HAP-1 (cell line): ENCODE measurements around the gene PRKAR2B.

ENCODE experiments used
- DNase-seq, 2 experiments: peaks; one replicate each; pipeline ENCODE4 v3.0.0-alpha.2; 2016 to 2020; ENCODE audit warnings: low spot score in 2 of 2
- H3K27me3 ChIP-seq: fragments of 250-450 bp; sonication (Bioruptor Pico); 2 replicates; pipeline ENCODE4 v1.5.1; 2020; ENCODE audit warnings: low read depth, mild to moderate bottlenecking, moderate library complexity
- H3K36me3 ChIP-seq: fragments of 250-450 bp; sonication (Bioruptor Pico); replicated peaks from 2 replicates; pipeline ENCODE4 v1.5.1; 2020; ENCODE audit warnings: mild to moderate bottlenecking
- H3K4me1 ChIP-seq: fragments of 250-450 bp; sonication (Bioruptor Pico); 2 replicates; pipeline ENCODE4 v1.5.1; 2020; ENCODE audit warnings: mild to moderate bottlenecking
- H3K4me3 ChIP-seq: fragments of 250-450 bp; sonication (Bioruptor Pico); 2 replicates; pipeline ENCODE4 v1.5.1; 2020; ENCODE audit warnings: mild to moderate bottlenecking, moderate library complexity
- H3K9me3 ChIP-seq: fragments of 250-450 bp; sonication (Bioruptor Pico); 2 replicates; pipeline ENCODE4 v1.5.1; 2020; ENCODE audit warnings: mild to moderate bottlenecking, moderate library complexity
- in situ Hi-C: fragments of 300-500 bp; cut with MboI; formaldehyde crosslinking; loops from 3 replicates; pipeline ENCODE4 v1.14.3; 2020; ENCODE audit warnings: low sequenced_read_pairs, inconsistent platforms, mixed read lengths

PRKAR2B gene

DNA sequence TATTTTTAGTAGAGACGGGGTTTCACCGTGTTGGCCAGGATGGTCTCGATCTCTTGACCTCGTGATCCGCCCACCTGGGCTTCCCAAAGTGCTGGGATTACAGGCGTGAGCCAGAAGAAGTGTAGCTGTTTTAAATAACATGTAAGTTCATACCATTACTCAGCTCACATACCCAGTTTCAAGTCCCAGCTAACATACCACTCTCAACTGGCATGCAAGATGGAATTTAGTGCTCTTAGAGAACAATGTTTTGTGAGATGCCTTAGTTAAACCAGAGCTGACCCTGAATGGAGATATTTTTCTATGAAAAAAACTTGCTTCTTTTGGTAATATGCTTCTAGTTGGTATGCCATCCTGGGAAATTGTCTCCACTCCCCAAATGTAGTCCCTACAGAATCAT lies 161.6 kb downstream of the PRKAR2B start:
- no peaks in the 10 kb centered on the region for H3K4me1 ChIP-seq
- in situ Hi-C loops = no loop called here
- H3K9me3 ChIP-seq = no peaks in the 10 kb centered on the region
- no peaks in the 10 kb centered on the region for H3K27me3 ChIP-seq
- no peak for DNase-seq
- no peak overlapping the region for H3K4me3 ChIP-seq
- H3K36me3 ChIP-seq = peaks cover 4% of the 10 kb centered on the region; the same call in 1 of the 2 replicates

DNA sequence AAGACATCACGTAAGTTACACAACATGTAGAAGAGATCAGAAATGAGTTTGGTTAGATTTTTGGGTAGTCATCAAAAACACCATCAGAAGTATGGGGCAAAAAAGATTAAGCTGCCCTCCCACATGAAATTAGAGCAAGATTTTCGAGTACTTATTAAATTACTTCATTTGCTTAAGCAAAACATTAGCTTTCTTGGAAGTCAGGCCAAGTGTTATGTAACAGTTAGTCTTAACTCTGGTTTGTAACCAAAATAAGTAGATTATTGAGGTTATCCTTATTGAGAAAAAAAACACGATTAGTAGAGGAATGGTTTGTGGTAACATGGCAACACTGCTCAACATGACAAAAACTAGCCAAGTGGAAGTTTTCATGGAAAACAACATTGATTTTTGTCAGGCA lies 162.2 kb downstream of the PRKAR2B start:
- Histone ChIP-seq H3K4me3 (no peak overlapping the region), H3K4me1 (no peaks in the 10 kb centered on the region), H3K9me3 (no peaks in the 10 kb centered on the region), H3K27me3 (no peaks in the 10 kb centered on the region), H3K36me3 (peaks cover 4% of the 10 kb centered on the region; the same call in 1 of the 2 replicates)
- in situ Hi-C loops = no loop called here
- DNase-seq = no peak

DNA sequence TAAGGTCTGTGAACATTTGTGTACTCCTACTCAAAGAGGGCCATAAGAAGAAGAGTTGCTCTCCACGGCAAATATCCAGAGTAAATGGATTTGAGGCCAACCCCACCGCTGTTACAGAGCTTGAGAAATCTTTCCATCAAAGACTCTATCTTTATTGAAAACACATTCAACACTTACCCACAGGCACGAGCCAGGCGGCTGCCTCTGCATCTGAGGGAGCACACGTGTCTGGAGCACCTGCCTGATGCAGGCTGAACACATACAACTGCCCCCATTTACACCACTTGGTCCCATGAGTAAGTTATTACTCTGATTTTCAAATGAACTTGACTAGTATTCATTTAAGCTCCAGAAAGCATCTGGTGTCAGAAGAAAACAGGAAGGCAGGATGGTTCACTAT lies 163.0 kb downstream of the PRKAR2B start:
- in situ Hi-C loops = no loop called here
- Histone ChIP-seq H3K4me1 (no peaks in the 10 kb centered on the region), H3K27me3 (no peaks in the 10 kb centered on the region), H3K36me3 (no peaks in the 10 kb centered on the region; the same call in 1 of the 2 replicates), H3K4me3 (no peak overlapping the region), H3K9me3 (no peaks in the 10 kb centered on the region)
- DNase-seq = no peak

DNA sequence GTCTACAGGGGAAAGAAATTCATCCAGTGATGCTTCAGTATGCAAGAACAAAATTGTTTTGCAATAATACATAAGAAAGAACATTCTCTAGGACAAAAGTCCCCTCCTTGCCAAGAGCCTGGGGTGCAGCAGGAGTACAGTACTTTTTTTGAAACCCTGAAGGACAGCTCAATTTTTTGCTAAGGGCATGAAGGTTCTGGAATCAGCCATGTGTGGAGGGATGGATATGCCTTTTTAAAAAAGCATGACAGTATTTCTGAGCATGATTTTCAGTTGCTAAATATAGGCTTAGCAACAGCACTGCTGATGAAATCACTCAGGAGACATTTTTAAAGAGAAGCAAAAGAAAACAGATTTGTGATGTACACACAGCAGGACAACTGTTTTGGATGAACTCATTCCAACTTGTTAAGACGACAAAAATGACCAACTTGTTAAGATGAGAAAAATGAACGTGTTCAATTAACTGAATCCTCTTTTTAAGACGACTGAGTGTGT lies 163.6 kb downstream of the PRKAR2B start:
- in situ Hi-C loops = no loop called here
- DNase-seq = no peak
- Histone ChIP-seq H3K9me3 (no peaks in the 10 kb centered on the region), H3K27me3 (no peaks in the 10 kb centered on the region), H3K4me3 (no peak overlapping the region), H3K4me1 (no peaks in the 10 kb centered on the region), H3K36me3 (no peaks in the 10 kb centered on the region; the same call in 1 of the 2 replicates)

DNA sequence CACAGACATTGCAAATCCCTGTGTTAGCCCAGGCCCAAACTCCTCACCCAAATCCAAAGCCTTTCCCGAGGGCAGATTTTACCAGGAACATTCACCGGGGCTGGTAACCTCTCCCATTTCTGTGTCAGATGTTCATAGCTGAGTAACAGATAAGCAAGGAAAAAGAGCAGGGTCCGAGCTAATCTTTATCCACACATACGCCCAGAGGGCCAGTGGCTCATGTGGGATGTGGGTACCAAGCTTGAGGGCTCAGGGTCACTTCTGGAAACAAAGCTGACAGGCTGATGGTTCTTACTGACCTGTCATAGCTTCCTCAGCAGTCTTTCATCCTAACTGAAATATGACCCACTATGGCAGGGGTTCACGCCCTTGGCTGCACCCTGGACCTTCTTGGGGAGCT lies 164.1 kb downstream of the PRKAR2B start:
- Histone ChIP-seq H3K4me3 (no peak overlapping the region), H3K27me3 (no peaks in the 10 kb centered on the region), H3K9me3 (no peaks in the 10 kb centered on the region), H3K36me3 (no peaks in the 10 kb centered on the region; the same call in 1 of the 2 replicates), H3K4me1 (no peaks in the 10 kb centered on the region)
- DNase-seq = no peak
- in situ Hi-C loops = no loop called here

DNA sequence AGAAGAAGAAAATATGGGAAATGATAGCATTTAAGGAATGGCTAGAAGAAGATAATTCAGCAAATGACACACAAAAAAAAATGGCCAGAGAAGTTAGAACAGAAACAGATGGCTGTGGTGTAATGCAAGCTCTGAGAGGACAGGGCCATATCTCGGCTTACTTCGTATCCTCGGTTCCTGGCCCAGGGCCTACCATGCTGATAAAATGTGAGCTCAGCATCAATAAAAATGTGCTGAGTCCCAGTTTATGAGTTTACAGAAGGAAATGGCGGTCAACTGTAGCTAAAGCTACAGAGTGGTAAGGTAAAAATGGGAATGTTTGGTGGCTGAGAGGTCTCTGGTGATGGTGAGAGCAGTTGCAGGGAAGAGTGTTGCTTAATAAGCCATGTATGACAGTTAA lies 165.1 kb downstream of the PRKAR2B start:
- no peaks in the 10 kb centered on the region; the same call in 1 of the 2 replicates for H3K36me3 ChIP-seq
- in situ Hi-C loops = no loop called here
- no peaks in the 10 kb centered on the region for H3K4me1 ChIP-seq
- H3K27me3 ChIP-seq = no peaks in the 10 kb centered on the region
- H3K4me3 ChIP-seq = no peak overlapping the region
- no peaks in the 10 kb centered on the region for H3K9me3 ChIP-seq
- DNase-seq = no peak

DNA sequence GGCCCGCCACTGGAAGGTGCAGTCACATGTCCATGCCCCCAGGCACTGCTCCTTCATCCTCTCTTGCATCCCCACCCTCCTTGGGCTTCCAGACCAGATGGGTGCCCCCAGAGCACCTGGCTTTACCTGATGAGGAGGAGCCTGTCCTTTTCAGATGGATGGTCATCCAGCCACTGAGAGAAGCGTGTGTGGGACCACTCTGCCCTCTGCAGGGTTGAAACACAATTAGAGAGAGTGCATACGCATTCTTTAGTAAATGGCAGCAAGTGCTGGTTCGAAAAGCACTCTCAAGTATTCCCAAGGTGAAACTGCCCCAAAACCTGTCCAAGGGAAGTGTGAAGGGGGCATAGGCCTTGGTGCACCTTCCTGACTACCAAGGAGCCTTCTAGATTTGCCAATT lies 165.9 kb downstream of the PRKAR2B start:
- H3K9me3 ChIP-seq = no peaks in the 10 kb centered on the region
- in situ Hi-C loops = no loop called here
- H3K36me3 ChIP-seq = no peaks in the 10 kb centered on the region; the same call in 1 of the 2 replicates
- H3K27me3 ChIP-seq = no peaks in the 10 kb centered on the region
- no peaks in the 10 kb centered on the region for H3K4me1 ChIP-seq
- DNase-seq = no peak
- no peak overlapping the region for H3K4me3 ChIP-seq
